GM18873 (cell line): ENCODE data around the gene HSPA12B.

Experiments used
- ATAC-seq: cut with Tn5 transposase; IDR thresholded peaks from one replicate; pipeline ENCODE4 v1.9.1; 2021; ENCODE audit warnings: mild to moderate bottlenecking, moderate library complexity, moderate number of reproducible peaks; ENCODE audit not compliant: unreplicated experiment, low FRiP score

The HSPA12B gene

GRCh38 chr20:3732327-3733118, at the start of gene HSPA12B:
Gene HSPA12B, plus strand, starts transcription at chr20:3732685. Its CDS starts 5,990 bp downstream, at chr20:3738675.
- no peak for ATAC-seq

GRCh38 chr20:3685341-3685740, 47.1 kb upstream of the HSPA12B start:
- no peak for ATAC-seq

- no peak for ATAC-seq
These were observed 46.1 kb upstream of the HSPA12B start for GRCh38 chr20:3686421-3686820.

- ATAC-seq, result no peak
These were observed 45.6 kb upstream of the HSPA12B start for GRCh38 chr20:3686867-3687321.

GRCh38 chr20:3687655-3688054, 44.8 kb upstream of the HSPA12B start:
- ATAC-seq, result no peak

- ATAC-seq, result no peak
These were observed 42.5 kb upstream of the HSPA12B start for GRCh38 chr20:3689978-3690377.

GRCh38 chr20:3690413-3690812, 42.1 kb upstream of the HSPA12B start:
- ATAC-seq, result no peak

- no peak for ATAC-seq
These were observed 41.2 kb upstream of the HSPA12B start for GRCh38 chr20:3691306-3691705.

- ATAC-seq, result no peak
These were observed 40.6 kb upstream of the HSPA12B start for GRCh38 chr20:3691897-3692296.

GRCh38 chr20:3692706-3693294, 39.7 kb upstream of the HSPA12B start:
- no peak for ATAC-seq

GRCh38 chr20:3693376-3693775, 39.1 kb upstream of the HSPA12B start:
- ATAC-seq, result no peak

GRCh38 chr20:3694864-3695263, 37.6 kb upstream of the HSPA12B start:
- no peak for ATAC-seq

- no peak for ATAC-seq
These were observed 36.3 kb upstream of the HSPA12B start for GRCh38 chr20:3696200-3696599.

GRCh38 chr20:3696745-3697587, 35.5 kb upstream of the HSPA12B start:
- ATAC-seq, result no peak

GRCh38 chr20:3697588-3698305, 34.7 kb upstream of the HSPA12B start:
- no peak for ATAC-seq

- no peak for ATAC-seq
These were observed 33.9 kb upstream of the HSPA12B start for GRCh38 chr20:3698591-3699001.

- no peak for ATAC-seq
These were observed 33.4 kb upstream of the HSPA12B start for GRCh38 chr20:3699037-3699436.

GRCh38 chr20:3701061-3701998, 31.2 kb upstream of the HSPA12B start:
- no peak for ATAC-seq

GRCh38 chr20:3702611-3703391, 29.7 kb upstream of the HSPA12B start:
- no peak for ATAC-seq
